SK-N-SH (cell line): Measurements from ENCODE around the gene SHISA8. TPM values are rescaled to one million over a fixed set of nuclear protein-coding genes. Genes with fewer than 3 reads are reported as not detected.

ENCODE experiments used
- CTCF ChIA-PET: fragments of 300-600, 350-600 bp; formaldehyde crosslinking; extraction: SDS; loops from one replicate; lab custom pipeline; 2021; lab: Yijun Ruan, JAX
- POLR2A ChIA-PET: fragments of 350-600 bp; sonication (Branson Sonifier 250); formaldehyde crosslinking; extraction: SDS; loops from one replicate; lab custom pipeline; 2020; ENCODE audit warnings: antibody characterized with exemption, inconsistent platforms; lab: Yijun Ruan, JAX
- DNase-seq: peaks from one replicate; pipeline ENCODE4 v3.0.0; 2012
- H2AFZ ChIP-seq: fragments of 200-600 bp; sonication (generic); 2 replicates; pipeline ENCODE4 v1.8.1; 2016; ENCODE audit warnings: antibody characterized with exemption, mild to moderate bottlenecking, low read depth
- H3F3A ChIP-seq: fragments of 200-600 bp; sonication (generic); replicated peaks from 2 replicates; pipeline ENCODE3; 2016; ENCODE audit warnings: antibody characterized with exemption, mild to moderate bottlenecking; ENCODE audit not compliant: insufficient read depth
- H3K27ac ChIP-seq, 2 experiments: fragments of 200-500 bp in 1 of 2; fragments of 200-600 bp in 1 of 2; sonication (Bioruptor generic) in 1 of 2; sonication (generic), shearing (Covaris generic) in 1 of 2; 2 replicates each; pipeline versions ENCODE4 v1.5.1 to v1.6.1; 2014 to 2016; ENCODE audit warnings: low read depth in 2 of 2, inconsistent platforms in 1 of 2, low read length in 1 of 2, mild to moderate bottlenecking in 1 of 2, mixed read lengths in 1 of 2
- H3K27me3 ChIP-seq: fragments of 200-600 bp; sonication (generic), shearing (Covaris generic); 2 replicates; pipeline ENCODE4 v1.6.1; 2016; ENCODE audit warnings: mixed run types; ENCODE audit not compliant: insufficient read depth
- H3K36me3 ChIP-seq, 2 experiments: fragments of 200-500 bp in 1 of 2; fragments of 200-600 bp in 1 of 2; sonication (Bioruptor generic) in 1 of 2; sonication (generic) in 1 of 2; replicated peaks in 1 of 2; 2 replicates each; pipeline versions ENCODE3 to v1.5.1; 2014 to 2016; ENCODE audit warnings: low read length in 1 of 2, mild to moderate bottlenecking in 1 of 2; ENCODE audit not compliant: insufficient read depth in 2 of 2, control insufficient read depth in 1 of 2
- H3K4me1 ChIP-seq, 2 experiments: fragments of 200-500 bp in 1 of 2; fragments of 200-600 bp in 1 of 2; sonication (Bioruptor generic) in 1 of 2; sonication (generic), shearing (Covaris generic) in 1 of 2; 2 replicates each; pipeline versions ENCODE4 v1.5.1 to v1.6.1; 2014 to 2016; ENCODE audit warnings: low read depth in 1 of 2, low read length in 1 of 2, mixed run types in 1 of 2; ENCODE audit not compliant: insufficient read depth in 2 of 2, control insufficient read depth in 1 of 2
- H3K4me2 ChIP-seq: fragments of 200-600 bp; sonication (generic), shearing (Covaris generic); 2 replicates; pipeline ENCODE4 v1.6.1; 2017; ENCODE audit warnings: mixed run types
- H3K4me3 ChIP-seq, 2 experiments: fragments of 200-500 bp in 1 of 2; fragments of 200-600 bp in 1 of 2; sonication (Bioruptor generic) in 1 of 2; sonication (generic), shearing (Covaris generic) in 1 of 2; 2 replicates each; pipeline versions ENCODE4 v1.5.1 to v1.8.1; 2014 to 2016; ENCODE audit warnings: low read depth in 2 of 2, inconsistent platforms in 1 of 2, low read length in 1 of 2, mild to moderate bottlenecking in 1 of 2, mixed read lengths in 1 of 2, moderate library complexity in 1 of 2
- H3K79me2 ChIP-seq: fragments of 200-600 bp; sonication (generic); 2 replicates; pipeline ENCODE4 v1.8.1; 2017; ENCODE audit warnings: mild to moderate bottlenecking; ENCODE audit not compliant: insufficient read depth
- H3K9ac ChIP-seq: fragments of 200-600 bp; sonication (generic); 2 replicates; pipeline ENCODE4 v1.6.1; 2017; ENCODE audit warnings: mixed run types
- H3K9me2 ChIP-seq: fragments of 200-600 bp; sonication (generic); 2 replicates; pipeline ENCODE4 v1.6.1; 2017; ENCODE audit warnings: mixed run types
- H3K9me3 ChIP-seq: fragments of 200-600 bp; sonication (generic); 2 replicates; pipeline ENCODE4 v1.6.1; 2017; ENCODE audit warnings: mixed run types, mild to moderate bottlenecking, moderate library complexity
- H4K20me1 ChIP-seq: fragments of 200-600 bp; sonication (generic); 2 replicates; pipeline ENCODE4 v1.6.1; 2017; ENCODE audit warnings: mild to moderate bottlenecking, mixed run types; ENCODE audit not compliant: insufficient read depth
- CHD2 ChIP-seq: fragments of 150-350 bp; IDR thresholded peaks from 2 replicates; pipeline ENCODE4 v1.6.1; 2018; ENCODE audit warnings: low read length; ENCODE audit not compliant: partially characterized antibody
- FOXM1 ChIP-seq: IDR thresholded peaks from 2 replicates; pipeline ENCODE4 v1.4.0; 2012; ENCODE audit warnings: low read depth, mild to moderate bottlenecking
- IRF3 ChIP-seq: fragments of 150-350 bp; IDR thresholded peaks from 2 replicates; pipeline ENCODE4 v1.6.1; 2016; ENCODE audit warnings: mild to moderate bottlenecking, low read depth, low read length
- JUND ChIP-seq: IDR thresholded peaks from 2 replicates; pipeline ENCODE4 v1.4.0; 2012
- PBX3 ChIP-seq: IDR thresholded peaks from 2 replicates; pipeline ENCODE4; 2012
- POLR2AphosphoS5 ChIP-seq: IDR thresholded peaks from 2 replicates; pipeline ENCODE4 v1.6.1; 2012; ENCODE audit warnings: low read depth, low read length
- RAD21 ChIP-seq: IDR thresholded peaks from 2 replicates; pipeline ENCODE4 v1.6.1; 2012; ENCODE audit warnings: mild to moderate bottlenecking, low read length
- RXRA ChIP-seq: IDR thresholded peaks from 2 replicates; pipeline ENCODE4 v1.4.0; 2012; ENCODE audit warnings: low read depth, mild to moderate bottlenecking, borderline replicate concordance
- YY1 ChIP-seq: IDR thresholded peaks from 2 replicates; pipeline ENCODE4 v1.4.0; 2012; ENCODE audit warnings: low read depth, mild to moderate bottlenecking
- WGBS: methylation state at CpG from one replicate; pipeline ENCODE4 v1.1.6; 2017; ENCODE audit warnings: low lambda C conversion rate; 5-methylcytosine and 5-hydroxymethylcytosine counted together
- polyA plus RNA-seq, 3 experiments: library from polyadenylated mRNA; depleted of rRNA; stranded (reverse); fragments of >200 nt; gene quantifications; 2 replicates each; pipeline ENCODE4 v1.2.3, GENCODE V29; 2012
- TF ChIP-seq, protein P1 (sequence below): IDR thresholded peaks from 2 replicates; pipeline ENCODE4 v1.4.0; 2012; ENCODE audit warnings: low read depth, borderline replicate concordance
- TF ChIP-seq, protein P2 (sequence below): fragments of 200-600 bp; sonication (generic); IDR thresholded peaks from 2 replicates; pipeline ENCODE4 v1.6.1; 2017; ENCODE audit warnings: antibody characterized with exemption, mild to moderate bottlenecking, moderate library complexity
- TF ChIP-seq, protein P3 (sequence below): fragments of 150-350 bp; IDR thresholded peaks from 2 replicates; pipeline ENCODE4 v1.6.1; 2017; ENCODE audit warnings: antibody characterized with exemption, low read length, low read depth, borderline replicate concordance
- TF ChIP-seq, protein P4 (sequence below): IDR thresholded peaks from 2 replicates; pipeline ENCODE4 v1.4.0; 2012; ENCODE audit warnings: low read depth, borderline replicate concordance

Gene SHISA8
- polyA plus RNA-seq, 1 of the 3 experiments (the other 2 are of a cell fraction): not detected

DNA sequence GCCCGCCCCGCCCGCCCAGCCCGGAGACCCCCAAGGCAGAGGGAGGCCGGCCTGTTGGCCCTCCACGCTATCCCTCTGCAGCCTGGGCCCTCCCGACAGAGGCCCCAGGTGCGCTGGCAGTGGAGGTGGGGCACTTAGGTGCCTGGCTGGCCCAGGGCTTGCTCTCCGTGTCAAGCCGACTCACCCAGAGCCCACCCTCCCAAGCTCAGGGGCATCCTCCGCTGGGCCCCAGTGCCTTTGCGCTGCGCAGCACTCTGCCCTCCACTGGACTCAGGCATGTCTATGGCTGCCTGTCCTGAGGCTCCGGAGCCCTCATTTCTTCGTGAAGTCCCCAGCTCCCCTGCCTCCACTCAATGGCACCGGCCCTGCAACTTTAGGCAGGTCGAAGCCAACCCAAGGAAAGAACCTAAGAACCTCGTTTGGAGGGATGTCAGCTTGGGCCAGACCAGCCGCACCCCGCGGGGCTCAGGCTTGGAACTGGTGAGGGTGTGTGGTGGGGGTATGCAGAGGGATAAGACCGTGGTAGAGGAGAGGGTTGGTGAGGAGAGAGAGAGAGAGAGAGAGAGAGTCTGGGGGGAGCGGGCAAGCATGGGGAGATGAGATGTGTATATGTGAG is 43.2 kb upstream of the SHISA8 start:
- Histone ChIP-seq H3K9me3 (no peaks in the 10 kb centered on the region), H3K79me2 (no peaks in the 10 kb centered on the region), H3K4me3 (peak overlapping the region in 1 of 2 experiments; percentile 50; a peak in 1 of 4 replicates), H3K4me1 (peaks cover 0 to 9% of the 10 kb centered on the region in 2 experiments; a peak in 1 of 4 replicates), H3K27me3 (no peaks in the 10 kb centered on the region), H3K4me2 (no peak overlapping the region), H4K20me1 (no peaks in the 10 kb centered on the region), H3K27ac (no peak overlapping the region), H3K36me3 (no peaks in the 10 kb centered on the region), H3K9ac (no peak overlapping the region), H3F3A (no peaks in the 10 kb centered on the region), H2AFZ (no peak overlapping the region), H3K9me2 (no peaks in the 10 kb centered on the region)
- DNase-seq: no peak
- ChIA-PET POLR2A (no interaction called here), CTCF (interaction anchor here (0.8 to 1.1 kb wide), 2 partner anchors 11 to 389 kb away, joined by 3 to 6 read pairs; partner anchors contain the start of gene SEPTIN3)
- TF ChIP-seq, protein P1, sequence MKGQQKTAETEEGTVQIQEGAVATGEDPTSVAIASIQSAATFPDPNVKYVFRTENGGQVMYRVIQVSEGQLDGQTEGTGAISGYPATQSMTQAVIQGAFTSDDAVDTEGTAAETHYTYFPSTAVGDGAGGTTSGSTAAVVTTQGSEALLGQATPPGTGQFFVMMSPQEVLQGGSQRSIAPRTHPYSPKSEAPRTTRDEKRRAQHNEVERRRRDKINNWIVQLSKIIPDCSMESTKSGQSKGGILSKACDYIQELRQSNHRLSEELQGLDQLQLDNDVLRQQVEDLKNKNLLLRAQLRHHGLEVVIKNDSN: no peak
- TF ChIP-seq YY1: no peak
- no peak for TF ChIP-seq JUND
- TF ChIP-seq CHD2: no peak
- TF ChIP-seq PBX3: no peak
- TF ChIP-seq RAD21: no peak
- TF ChIP-seq, protein P2, sequence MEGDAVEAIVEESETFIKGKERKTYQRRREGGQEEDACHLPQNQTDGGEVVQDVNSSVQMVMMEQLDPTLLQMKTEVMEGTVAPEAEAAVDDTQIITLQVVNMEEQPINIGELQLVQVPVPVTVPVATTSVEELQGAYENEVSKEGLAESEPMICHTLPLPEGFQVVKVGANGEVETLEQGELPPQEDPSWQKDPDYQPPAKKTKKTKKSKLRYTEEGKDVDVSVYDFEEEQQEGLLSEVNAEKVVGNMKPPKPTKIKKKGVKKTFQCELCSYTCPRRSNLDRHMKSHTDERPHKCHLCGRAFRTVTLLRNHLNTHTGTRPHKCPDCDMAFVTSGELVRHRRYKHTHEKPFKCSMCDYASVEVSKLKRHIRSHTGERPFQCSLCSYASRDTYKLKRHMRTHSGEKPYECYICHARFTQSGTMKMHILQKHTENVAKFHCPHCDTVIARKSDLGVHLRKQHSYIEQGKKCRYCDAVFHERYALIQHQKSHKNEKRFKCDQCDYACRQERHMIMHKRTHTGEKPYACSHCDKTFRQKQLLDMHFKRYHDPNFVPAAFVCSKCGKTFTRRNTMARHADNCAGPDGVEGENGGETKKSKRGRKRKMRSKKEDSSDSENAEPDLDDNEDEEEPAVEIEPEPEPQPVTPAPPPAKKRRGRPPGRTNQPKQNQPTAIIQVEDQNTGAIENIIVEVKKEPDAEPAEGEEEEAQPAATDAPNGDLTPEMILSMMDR: no peak
- TF ChIP-seq, protein P3, sequence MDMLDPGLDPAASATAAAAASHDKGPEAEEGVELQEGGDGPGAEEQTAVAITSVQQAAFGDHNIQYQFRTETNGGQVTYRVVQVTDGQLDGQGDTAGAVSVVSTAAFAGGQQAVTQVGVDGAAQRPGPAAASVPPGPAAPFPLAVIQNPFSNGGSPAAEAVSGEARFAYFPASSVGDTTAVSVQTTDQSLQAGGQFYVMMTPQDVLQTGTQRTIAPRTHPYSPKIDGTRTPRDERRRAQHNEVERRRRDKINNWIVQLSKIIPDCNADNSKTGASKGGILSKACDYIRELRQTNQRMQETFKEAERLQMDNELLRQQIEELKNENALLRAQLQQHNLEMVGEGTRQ: no peak
- TF ChIP-seq RXRA: no peak
- WGBS: 81% methylated on average over 8 of the region's 23 CpGs

DNA sequence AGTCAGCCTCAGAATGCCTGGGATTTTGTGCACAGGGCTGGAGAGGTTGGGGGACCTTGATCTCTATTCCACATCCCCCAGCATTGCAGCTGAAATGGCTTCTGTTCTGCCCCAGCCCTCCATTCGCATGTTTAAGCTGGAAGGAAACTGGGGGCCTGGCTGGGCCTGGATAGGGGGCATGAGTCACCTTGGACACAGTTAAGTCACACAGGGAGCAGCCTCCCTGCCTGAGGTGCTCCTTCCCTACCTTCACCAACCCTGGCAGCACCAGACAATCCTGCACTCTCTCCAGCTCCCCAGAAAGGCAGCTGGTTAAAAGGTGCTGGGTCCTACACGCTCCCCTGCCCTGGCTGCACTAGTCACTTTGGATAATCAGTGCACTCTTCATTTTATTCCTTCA is 37.8 kb upstream of the SHISA8 start:
- no peaks in the 10 kb centered on the region for H3K36me3 ChIP-seq
- POLR2A ChIA-PET: no interaction called here

More for the DNA sequence above, 37.8 kb upstream of the SHISA8 start:
- no CpG with 5 or more reads among the region's 2 CpGs for WGBS
- H3K4me3 ChIP-seq: no peak overlapping the region; a peak in 1 of 4 replicates
- TF ChIP-seq JUND (no peak), IRF3 (no peak), RXRA (no peak), POLR2AphosphoS5 (no peak), FOXM1 (no peak), RAD21 (no peak)
- TF ChIP-seq, protein P4, sequence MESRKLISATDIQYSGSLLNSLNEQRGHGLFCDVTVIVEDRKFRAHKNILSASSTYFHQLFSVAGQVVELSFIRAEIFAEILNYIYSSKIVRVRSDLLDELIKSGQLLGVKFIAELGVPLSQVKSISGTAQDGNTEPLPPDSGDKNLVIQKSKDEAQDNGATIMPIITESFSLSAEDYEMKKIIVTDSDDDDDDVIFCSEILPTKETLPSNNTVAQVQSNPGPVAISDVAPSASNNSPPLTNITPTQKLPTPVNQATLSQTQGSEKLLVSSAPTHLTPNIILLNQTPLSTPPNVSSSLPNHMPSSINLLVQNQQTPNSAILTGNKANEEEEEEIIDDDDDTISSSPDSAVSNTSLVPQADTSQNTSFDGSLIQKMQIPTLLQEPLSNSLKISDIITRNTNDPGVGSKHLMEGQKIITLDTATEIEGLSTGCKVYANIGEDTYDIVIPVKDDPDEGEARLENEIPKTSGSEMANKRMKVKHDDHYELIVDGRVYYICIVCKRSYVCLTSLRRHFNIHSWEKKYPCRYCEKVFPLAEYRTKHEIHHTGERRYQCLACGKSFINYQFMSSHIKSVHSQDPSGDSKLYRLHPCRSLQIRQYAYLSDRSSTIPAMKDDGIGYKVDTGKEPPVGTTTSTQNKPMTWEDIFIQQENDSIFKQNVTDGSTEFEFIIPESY: no peak
- CTCF ChIA-PET: interaction anchor here (0.6 to 2.4 kb wide), 8 partner anchors 10 to 265 kb away, joined by 3 to 10 read pairs (median 5); partner anchors contain the start of gene SEPTIN3
- no peaks in the 10 kb centered on the region for H3K9me2 ChIP-seq
- H4K20me1 ChIP-seq: no peaks in the 10 kb centered on the region
- H3K9ac ChIP-seq: no peak overlapping the region
- no peak for DNase-seq
- no peaks in the 10 kb centered on the region for H3K79me2 ChIP-seq
- no peak overlapping the region for H2AFZ ChIP-seq
- H3K27ac ChIP-seq: peak overlapping the region in 1 of 2 experiments; percentile 73; a peak in 2 of 4 replicates
- no peaks in the 10 kb centered on the region for H3K9me3 ChIP-seq
- no peaks in the 10 kb centered on the region for H3F3A ChIP-seq
- no peaks in the 10 kb centered on the region for H3K27me3 ChIP-seq
- peaks cover 0 to 19% of the 10 kb centered on the region in 2 experiments; a peak in 1 of 4 replicates for H3K4me1 ChIP-seq
- no peak overlapping the region for H3K4me2 ChIP-seq
